Caco-2 (cell line): ENCODE data around the gene PTEN. TPM values are rescaled to one million over a fixed set of nuclear protein-coding genes. Genes with fewer than 3 reads are reported as not detected.

Source experiments
- BruUV-seq: library from RNA; stranded (reverse); fragments of 400-500 nt; replicated peaks from 2 replicates; lab custom pipeline; 2021; lab: Mats Ljungman, UMichigan
- CTCF ChIA-PET: fragments of 300-600 bp; sonication (Branson Sonifier 250); formaldehyde crosslinking; loops from one replicate; lab custom pipeline; 2022; ENCODE audit warnings: antibody characterized with exemption; lab: Charles Lee
- POLR2A ChIA-PET: fragments of 300-600 bp; sonication (Branson Sonifier 250); formaldehyde crosslinking; loops from one replicate; lab custom pipeline; 2022; ENCODE audit warnings: antibody characterized with exemption; lab: Charles Lee
- DNase-seq, 2 experiments: peaks; one replicate each; pipeline versions ENCODE4 v3.0.0 to v3.0.0-alpha.2; 2020 to 2022
- H3K27me3 ChIP-seq: replicated peaks from 2 replicates; pipeline ENCODE4 v1.6.0; 2011; ENCODE audit warnings: low read length; ENCODE audit not compliant: control insufficient read depth, insufficient read depth
- H3K36me3 ChIP-seq: 2 replicates; pipeline ENCODE4 v1.5.1; 2011; ENCODE audit warnings: low read length; ENCODE audit not compliant: control insufficient read depth, insufficient read depth
- H3K4me1 ChIP-seq: fragments of 250-450 bp; sonication (Bioruptor Pico); 2 replicates; pipeline ENCODE4 v1.5.1; 2020; ENCODE audit warnings: mild to moderate bottlenecking
- H3K4me3 ChIP-seq: 2 replicates; pipeline ENCODE4 v1.5.1; 2011; ENCODE audit warnings: low read depth, mild to moderate bottlenecking, control low read depth, low read length
- H3K9me3 ChIP-seq: fragments of 250-450 bp; sonication (Bioruptor Pico); 2 replicates; pipeline ENCODE4 v1.5.1; 2020; ENCODE audit warnings: mild to moderate bottlenecking, moderate library complexity
- H3K27ac Mint-ChIP-seq: one replicate; pipeline ENCODE4 v1.8.0; 2022; ENCODE audit warnings: mixed read lengths; ENCODE audit not compliant: unreplicated experiment
- H3K27me3 Mint-ChIP-seq: one replicate; pipeline ENCODE4 v1.8.0; 2022; ENCODE audit warnings: mixed read lengths; ENCODE audit not compliant: insufficient read depth, unreplicated experiment
- H3K36me3 Mint-ChIP-seq: one replicate; pipeline ENCODE4 v1.8.0; 2022; ENCODE audit warnings: mild to moderate bottlenecking, mixed read lengths; ENCODE audit not compliant: insufficient read depth, unreplicated experiment
- H3K4me1 Mint-ChIP-seq: one replicate; pipeline ENCODE4 v1.8.0; 2022; ENCODE audit warnings: low read depth, mixed read lengths; ENCODE audit not compliant: unreplicated experiment
- H3K4me3 Mint-ChIP-seq: one replicate; pipeline ENCODE4 v1.8.0; 2022; ENCODE audit warnings: mild to moderate bottlenecking, moderate library complexity, mixed read lengths; ENCODE audit not compliant: unreplicated experiment
- H3K9me3 Mint-ChIP-seq: one replicate; pipeline ENCODE4 v1.8.0; 2022; ENCODE audit warnings: mixed read lengths; ENCODE audit not compliant: unreplicated experiment
- CTCF ChIP-seq, 2 experiments: fragments of 200-600 bp in 1 of 2; IDR thresholded peaks; 1 replicate in 1 of 2; 2 replicates in 1 of 2; pipeline versions ENCODE4 v1.5.1 to v1.8.0; 2011 to 2022; ENCODE audit warnings: antibody characterized with exemption in 1 of 2, control low read depth in 1 of 2, inconsistent platforms in 1 of 2, low read depth in 1 of 2, low read length in 1 of 2, mild to moderate bottlenecking in 1 of 2, moderate library complexity in 1 of 2; ENCODE audit not compliant: insufficient read depth in 1 of 2, severe bottlenecking in 1 of 2, unreplicated experiment in 1 of 2
- intact Hi-C: fragments of 100-400 bp; cut with micrococcal nuclease; formaldehyde crosslinking; loops from one replicate; pipeline ENCODE4 v1.10.0; 2022; ENCODE audit not compliant: unreplicated experiment
- total RNA-seq: library from RNA; stranded (reverse); gene quantifications from 2 replicates; pipeline ENCODE4 v1.2.3, GENCODE V29; 2022

The PTEN gene
- total RNA-seq, 1 experiment from 2014 or later = 56.3 TPM

- no peak overlapping the region for H3K27ac Mint-ChIP-seq
- BruUV-seq = no TSS peak
Measured at GRCh38 chr10:87916515-87916914, 53.1 kb downstream of the PTEN start.

GRCh38 chr10:87918254-87918859, 54.9 kb downstream of the PTEN start:
- Histone ChIP-seq H3K4me3 (no peak overlapping the region), H3K36me3 (no peaks in the 10 kb centered on the region), H3K27me3 (no peaks in the 10 kb centered on the region), H3K9me3 (no peaks in the 10 kb centered on the region), H3K4me1 (no peaks in the 10 kb centered on the region)
- H3K36me3 Mint-ChIP-seq = peaks cover 20% of the 10 kb centered on the region
- H3K4me1 Mint-ChIP-seq = peaks cover 12% of the 10 kb centered on the region
- intact Hi-C loops = no loop called here
- H3K27me3 Mint-ChIP-seq = no peaks in the 10 kb centered on the region
- BruUV-seq = no TSS peak
- TF ChIP-seq CTCF (IDR thresholded peaks at IDR 0.05; ENCODE audit: insufficient read depth in 1 of 2, low read depth in 1 of 2, low read length in 1 of 2, severe bottlenecking in 1 of 2, unreplicated experiment in 1 of 2) = no peak
- no peak overlapping the region for H3K27ac Mint-ChIP-seq
- POLR2A ChIA-PET = no interaction called here
- H3K4me3 Mint-ChIP-seq = no peak overlapping the region
- no peak for DNase-seq
- no peaks in the 10 kb centered on the region for H3K9me3 Mint-ChIP-seq
- CTCF ChIA-PET = no interaction called here

More at GRCh38 chr10:87916515-87916914, 53.1 kb downstream of the PTEN start:
- Histone ChIP-seq H3K36me3 (no peaks in the 10 kb centered on the region), H3K4me3 (no peak overlapping the region), H3K9me3 (0 out of 2 replicates have a peak, but pooled peaks cover 3% of the 10 kb centered on the region), H3K4me1 (no peaks in the 10 kb centered on the region), H3K27me3 (no peaks in the 10 kb centered on the region)
- ChIA-PET CTCF (no interaction called here), POLR2A (no interaction called here)
- Mint-ChIP-seq H3K4me1 (peaks cover 12% of the 10 kb centered on the region), H3K9me3 (no peaks in the 10 kb centered on the region), H3K27me3 (no peaks in the 10 kb centered on the region), H3K36me3 (peaks cover 27% of the 10 kb centered on the region), H3K4me3 (no peak overlapping the region)
- no peak for TF ChIP-seq CTCF (IDR thresholded peaks at IDR 0.05; ENCODE audit: insufficient read depth in 1 of 2, low read depth in 1 of 2, low read length in 1 of 2, severe bottlenecking in 1 of 2, unreplicated experiment in 1 of 2)
- intact Hi-C loops = no loop called here
- no peak for DNase-seq

- intact Hi-C loops = no loop called here
- H3K4me1 Mint-ChIP-seq = peaks cover 14% of the 10 kb centered on the region
Measured at GRCh38 chr10:87920538-87920937, 57.1 kb downstream of the PTEN start.

More at GRCh38 chr10:87920538-87920937, 57.1 kb downstream of the PTEN start:
- Histone ChIP-seq H3K27me3 (no peaks in the 10 kb centered on the region), H3K9me3 (no peaks in the 10 kb centered on the region), H3K4me3 (no peak overlapping the region), H3K36me3 (no peaks in the 10 kb centered on the region), H3K4me1 (peaks cover 6% of the 10 kb centered on the region; the same call in 1 of the 2 replicates)
- H3K27me3 Mint-ChIP-seq = no peaks in the 10 kb centered on the region
- no peaks in the 10 kb centered on the region for H3K9me3 Mint-ChIP-seq
- no peak for DNase-seq
- no TSS peak for BruUV-seq
- no peak overlapping the region for H3K4me3 Mint-ChIP-seq
- no peak overlapping the region for H3K27ac Mint-ChIP-seq
- CTCF ChIA-PET = no interaction called here
- peaks cover 13% of the 10 kb centered on the region for H3K36me3 Mint-ChIP-seq
- no peak for TF ChIP-seq CTCF (IDR thresholded peaks at IDR 0.05; ENCODE audit: insufficient read depth in 1 of 2, low read depth in 1 of 2, low read length in 1 of 2, severe bottlenecking in 1 of 2, unreplicated experiment in 1 of 2)
- POLR2A ChIA-PET = no interaction called here
